GM18858 (cell line): ENCODE measurements around the gene SRGAP2B.
"Not testable (repeated sequence)": the region's sequence is repeated elsewhere in the genome, so short reads cannot be mapped to it uniquely, and the experiment has no call there.

Experiments
- ATAC-seq: cut with Tn5 transposase; IDR thresholded peaks from one replicate; pipeline ENCODE4 v1.9.1; 2021; ENCODE audit not compliant: unreplicated experiment

Gene SRGAP2B

GRCh38 chr1:144960929-144961488 lies 134.1 kb downstream of the SRGAP2B start:
- ATAC-seq = not testable (repeated sequence)

- ATAC-seq = not testable (repeated sequence)
These were observed 146.7 kb downstream of the SRGAP2B start for GRCh38 chr1:144948390-144948789.

GRCh38 chr1:144947495-144947894 lies 147.6 kb downstream of the SRGAP2B start:
- ATAC-seq = not testable (repeated sequence)

- ATAC-seq = not testable (repeated sequence)
These were observed 148.3 kb downstream of the SRGAP2B start for GRCh38 chr1:144946525-144947480.

GRCh38 chr1:144941710-144942109 lies 153.4 kb downstream of the SRGAP2B start:
- peak; percentile 58 for ATAC-seq

- peak; percentile 79 for ATAC-seq
These were observed 155.1 kb downstream of the SRGAP2B start for GRCh38 chr1:144940054-144940453.

- not testable (repeated sequence) for ATAC-seq
These were observed 156.5 kb downstream of the SRGAP2B start for GRCh38 chr1:144938627-144939026.

- ATAC-seq = not testable (repeated sequence)
These were observed 158.9 kb downstream of the SRGAP2B start for GRCh38 chr1:144936186-144936732.

- ATAC-seq = not testable (repeated sequence)
These were observed 159.8 kb downstream of the SRGAP2B start for GRCh38 chr1:144935310-144935709.

GRCh38 chr1:144933014-144933413 lies 162.1 kb downstream of the SRGAP2B start:
- ATAC-seq = not testable (repeated sequence)

GRCh38 chr1:144932153-144932552 lies 163.0 kb downstream of the SRGAP2B start:
- not testable (repeated sequence) for ATAC-seq

- ATAC-seq = not testable (repeated sequence)
These were observed 163.6 kb downstream of the SRGAP2B start for GRCh38 chr1:144931553-144931952.

- not testable (repeated sequence) for ATAC-seq
These were observed 164.9 kb downstream of the SRGAP2B start for GRCh38 chr1:144930085-144930777.

- ATAC-seq = not testable (repeated sequence)
These were observed 167.8 kb downstream of the SRGAP2B start for GRCh38 chr1:144927292-144927691.

- not testable (repeated sequence) for ATAC-seq
These were observed 171.5 kb downstream of the SRGAP2B start for GRCh38 chr1:144923640-144924039.

GRCh38 chr1:144922785-144923184 lies 172.3 kb downstream of the SRGAP2B start:
- ATAC-seq = not testable (repeated sequence)

GRCh38 chr1:144919106-144919505 lies 176.0 kb downstream of the SRGAP2B start:
- not testable (repeated sequence) for ATAC-seq

- not testable (repeated sequence) for ATAC-seq
These were observed 177.0 kb downstream of the SRGAP2B start for GRCh38 chr1:144918027-144918603.

GRCh38 chr1:144917154-144918026 lies 177.7 kb downstream of the SRGAP2B start:
- ATAC-seq = not testable (repeated sequence)
